ENCODE measurements around the gene DEAF1.

- no peak for TF ChIP-seq ZHX1 (conservative IDR thresholded peaks at IDR 0.05; ENCODE audit: low read length)
- no peak for TF ChIP-seq HDAC6 (IDR thresholded peaks at IDR 0.05; ENCODE audit: low read depth, low read length)
- TF ChIP-seq XRCC5 (IDR thresholded peaks at IDR 0.05; ENCODE audit: low read depth, low read length) = no peak
- no peak for TF ChIP-seq CTCF (IDR thresholded peaks at IDR 0.05 in 2 of 3, conservative IDR thresholded peaks at IDR 0.05 in 1 of 3; ENCODE audit: insufficient read depth in 2 of 3, low read depth in 1 of 3, low read length in 3 of 3)
- no peak for TF ChIP-seq SNAPC5 (CRISPR knock-in tag; IDR thresholded peaks at IDR 0.05)
- TF ChIP-seq REST (IDR thresholded peaks at IDR 0.05; ENCODE audit: borderline replicate concordance) = no peak
- no peak for TF ChIP-seq REST (CRISPR knock-in tag; IDR thresholded peaks at IDR 0.05; ENCODE audit: low read depth)
- TF ChIP-seq ARID4B (CRISPR knock-in tag; IDR thresholded peaks at IDR 0.05) = no peak
- no peak for TF ChIP-seq SIRT6 (IDR thresholded peaks at IDR 0.05; ENCODE audit: low read depth, low read length)
These were observed 11.5 kb upstream of the DEAF1 start for GRCh38 chr11:706439-706956.
